Small intestine (tissue), 7 donors: ENCODE measurements around the gene CRNKL1. TPM values are rescaled to one million over a fixed set of nuclear protein-coding genes. Genes with fewer than 3 reads are reported as not detected.
A peak's percentile ranks its signal among the peaks of the same experiment; 100 is the strongest.

Experiments
- DNase-seq, 2 donors: peaks; one replicate each; pipeline versions ENCODE4 v3.0.0 to v3.0.0-alpha.2; 2013
- FAIRE-seq: peaks from 2 replicates; lab custom pipeline; 2012; peaks lifted over from hg19 to GRCh38; lab: Jason Lieb, UNC
- H3K27ac ChIP-seq, 3 donors: one replicate each; pipeline ENCODE4 v1.5.1; 2013; ENCODE audit warnings: low read length in 2 of 3, mild to moderate bottlenecking in 2 of 3, control low read depth in 1 of 3, inconsistent platforms in 1 of 3, low read depth in 1 of 3, moderate library complexity in 1 of 3
- H3K27me3 ChIP-seq, 3 donors: one replicate each; pipeline ENCODE4 v1.6.1; 2013; ENCODE audit warnings: low read length in 3 of 3, inconsistent platforms in 1 of 3; ENCODE audit not compliant: control insufficient read depth in 3 of 3, insufficient read depth in 3 of 3
- H3K36me3 ChIP-seq, 3 donors: one replicate each; pipeline ENCODE4 v1.6.1; 2013; ENCODE audit warnings: low read length in 3 of 3, inconsistent platforms in 1 of 3, low read depth in 1 of 3, mild to moderate bottlenecking in 1 of 3, moderate library complexity in 1 of 3; ENCODE audit not compliant: control insufficient read depth in 3 of 3, insufficient read depth in 2 of 3
- H3K4me1 ChIP-seq, 3 donors: one replicate each; pipeline ENCODE4 v1.6.1; 2013; ENCODE audit warnings: low read length in 2 of 3, inconsistent platforms in 1 of 3, low read depth in 1 of 3, mild to moderate bottlenecking in 1 of 3, moderate library complexity in 1 of 3; ENCODE audit not compliant: control insufficient read depth in 3 of 3, insufficient read depth in 2 of 3
- H3K4me3 ChIP-seq, 3 donors: one replicate each; pipeline ENCODE4 v1.5.1; 2013; ENCODE audit warnings: low read length in 3 of 3, control low read depth in 1 of 3, inconsistent platforms in 1 of 3, low read depth in 1 of 3, mild to moderate bottlenecking in 1 of 3, moderate library complexity in 1 of 3
- H3K9me3 ChIP-seq, 2 donors: one replicate each; pipeline ENCODE4 v1.6.1; 2013; ENCODE audit warnings: low read depth in 1 of 2, low read length in 1 of 2; ENCODE audit not compliant: control insufficient read depth in 2 of 2, insufficient read depth in 1 of 2
- WGBS, 3 donors: extraction: QIAGEN DNeasy Blood & Tissue Kit; methylation state at CpG; one replicate each; pipeline ENCODE4 v1.1.7; 2013; 5-methylcytosine and 5-hydroxymethylcytosine counted together
- polyA plus RNA-seq, 4 donors: library from polyadenylated mRNA; stranded (reverse) in 3 of 4; unstranded in 1 of 4; fragments of 200-250 nt in 3 of 4; fragments of 120-200 nt in 1 of 4; gene quantifications; one replicate each; pipeline versions ENCODE4 v1.2.1 to v1.2.3, GENCODE V29; 2013
- donor health status: healthy with polysubstance abuse.
- donor health status: control.
- donor health status: control.
- donor health status: Bipolar disorder and iron deficiency.
- donor health status: healthy.

Gene CRNKL1
- polyA plus RNA-seq, 4 donors: 11.9 to 29.3 (median 15.0) TPM

GRCh38 chr20:20089018-20089417 lies 36.8 kb upstream of the CRNKL1 start:
- peaks cover 0 to 3% (median 2%) of the 10 kb centered on the region in 3 donors for H3K27me3 ChIP-seq
- FAIRE-seq (no peak), DNase-seq (no peak)
- no peaks in the 10 kb centered on the region for H3K36me3 ChIP-seq
- no peaks in the 10 kb centered on the region for H3K4me1 ChIP-seq
- H3K27ac ChIP-seq: no peak overlapping the region
- H3K4me3 ChIP-seq: no peak overlapping the region
- WGBS, 3 donors: 79 to 88% (median 84%) methylated on average over 4 of the region's 4 CpGs
- no peaks in the 10 kb centered on the region for H3K9me3 ChIP-seq

- FAIRE-seq: no peak
- H3K36me3 ChIP-seq: no peaks in the 10 kb centered on the region
- H3K4me3 ChIP-seq: no peak overlapping the region
- DNase-seq: no peak
- WGBS, 3 donors: 33 to 67% (median 48%) methylated on average over 2 of the region's 2 CpGs
- no peak overlapping the region for H3K27ac ChIP-seq
- H3K4me1 ChIP-seq: no peaks in the 10 kb centered on the region
- peaks cover 0 to 5% (median 2%) of the 10 kb centered on the region in 3 donors for H3K27me3 ChIP-seq
- no peaks in the 10 kb centered on the region for H3K9me3 ChIP-seq
Observed at GRCh38 chr20:20085812-20086211, 33.5 kb upstream of the CRNKL1 start.

- no peaks in the 10 kb centered on the region for H3K36me3 ChIP-seq
- H3K9me3 ChIP-seq: no peaks in the 10 kb centered on the region
- DNase-seq (peak; percentile 45 to 48), FAIRE-seq (no peak)
- no peak overlapping the region for H3K27ac ChIP-seq
- no peak overlapping the region for H3K4me3 ChIP-seq
- H3K27me3 ChIP-seq: peaks cover 0 to 5% (median 2%) of the 10 kb centered on the region in 3 donors
- WGBS, 3 donors: 44 to 75% (median 60%) methylated on average over 9 of the region's 9 CpGs
- H3K4me1 ChIP-seq: no peaks in the 10 kb centered on the region
Observed at GRCh38 chr20:20085071-20085470, 32.8 kb upstream of the CRNKL1 start.

- DNase-seq (no peak), FAIRE-seq (no peak)
- Histone ChIP-seq H3K27me3 (peaks cover 0 to 5% (median 2%) of the 10 kb centered on the region in 3 donors), H3K4me1 (no peaks in the 10 kb centered on the region), H3K4me3 (no peak overlapping the region), H3K9me3 (no peaks in the 10 kb centered on the region), H3K27ac (no peak overlapping the region), H3K36me3 (no peaks in the 10 kb centered on the region)
- 74 to 76% (median 74%) methylated on average over 8 of the region's 8 CpGs for WGBS, 3 donors
Observed at GRCh38 chr20:20084296-20084752, 32.1 kb upstream of the CRNKL1 start.

GRCh38 chr20:20083807-20084206 lies 31.5 kb upstream of the CRNKL1 start:
- Histone ChIP-seq H3K27me3 (peaks cover 0 to 5% (median 2%) of the 10 kb centered on the region in 3 donors), H3K4me1 (no peaks in the 10 kb centered on the region), H3K9me3 (no peaks in the 10 kb centered on the region), H3K4me3 (no peak overlapping the region), H3K36me3 (no peaks in the 10 kb centered on the region), H3K27ac (no peak overlapping the region)
- peak; percentile 27 to 41 for DNase-seq
- WGBS, 3 donors: 2 to 3% (median 3%) methylated on average over 3 of the region's 3 CpGs
- peak; percentile 68 for FAIRE-seq

GRCh38 chr20:20079102-20079784 lies 27.0 kb upstream of the CRNKL1 start:
- Histone ChIP-seq H3K4me1 (no peaks in the 10 kb centered on the region), H3K36me3 (no peaks in the 10 kb centered on the region), H3K9me3 (no peaks in the 10 kb centered on the region), H3K27ac (no peak overlapping the region), H3K4me3 (no peak overlapping the region), H3K27me3 (peaks cover 0 to 2% (median 0%) of the 10 kb centered on the region in 3 donors)
- FAIRE-seq (no peak), DNase-seq (peak; percentile 10 to 80)
- WGBS, 3 donors: 10 to 36% (median 24%) methylated on average over 5 of the region's 5 CpGs

GRCh38 chr20:20078041-20078440 lies 25.8 kb upstream of the CRNKL1 start:
- no peak for FAIRE-seq
- no peak for DNase-seq
- no peak overlapping the region for H3K27ac ChIP-seq
- no peaks in the 10 kb centered on the region for H3K4me1 ChIP-seq
- peaks cover 0 to 6% (median 3%) of the 10 kb centered on the region in 3 donors for H3K27me3 ChIP-seq
- 86 to 90% (median 89%) methylated on average over 4 of the region's 4 CpGs for WGBS, 3 donors
- no peak overlapping the region for H3K4me3 ChIP-seq
- no peaks in the 10 kb centered on the region for H3K9me3 ChIP-seq
- H3K36me3 ChIP-seq: no peaks in the 10 kb centered on the region

- no peak for FAIRE-seq
- 75 to 94% (median 82%) methylated on average over 9 of the region's 9 CpGs for WGBS, 3 donors
- peaks cover 0 to 6% (median 3%) of the 10 kb centered on the region in 3 donors for H3K27me3 ChIP-seq
- H3K27ac ChIP-seq: no peak overlapping the region
- H3K36me3 ChIP-seq: no peaks in the 10 kb centered on the region
- no peaks in the 10 kb centered on the region for H3K9me3 ChIP-seq
- H3K4me3 ChIP-seq: no peak overlapping the region
- DNase-seq: no peak
- no peaks in the 10 kb centered on the region for H3K4me1 ChIP-seq
Observed at GRCh38 chr20:20076297-20077065, 24.2 kb upstream of the CRNKL1 start.
